ENCODE results near the gene LAMB1. TPM values are rescaled to one million over a fixed set of nuclear protein-coding genes. Genes with fewer than 3 reads are reported as not detected.
"Not testable (repeated sequence)": the region's sequence is repeated elsewhere in the genome, so short reads cannot be mapped to it uniquely, and the experiment has no call there.

The LAMB1 gene
- total RNA-seq, 1 donor: 483 TPM

DNA sequence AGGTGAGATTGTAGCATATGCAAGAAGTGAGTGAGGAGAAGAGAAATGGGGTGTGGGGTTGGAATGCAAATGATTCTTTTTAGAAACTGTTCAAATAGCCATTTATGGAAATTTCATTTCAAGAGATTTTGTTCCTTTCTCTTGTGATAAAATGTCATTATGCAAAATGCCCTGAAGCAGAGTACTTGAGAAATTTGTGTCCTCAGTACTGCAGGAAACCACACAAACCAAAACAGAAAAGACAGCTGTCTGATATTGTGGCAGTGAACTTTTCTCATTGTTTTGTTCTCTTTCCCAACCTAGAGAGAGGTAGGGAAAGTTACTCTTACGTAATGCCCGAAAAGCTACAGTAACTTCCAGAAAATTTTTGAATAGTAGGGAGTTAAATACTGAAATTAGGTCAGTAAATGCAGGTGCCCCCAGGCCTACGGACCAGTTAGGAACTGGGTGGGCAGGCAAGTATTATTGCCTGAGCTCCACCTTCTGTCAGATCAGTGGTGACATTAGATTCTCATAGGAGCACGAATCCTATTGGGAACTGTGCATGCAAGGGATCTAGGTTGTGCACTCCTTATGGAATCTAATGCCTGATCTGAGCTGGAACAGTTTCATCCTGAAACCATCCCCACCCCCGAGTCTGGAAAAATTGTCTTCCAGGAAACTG, 78.0 kb downstream of the LAMB1 start:
- peak; percentile 43 for DNase-seq (ENCODE audit: low read depth)
- TF ChIP-seq CTCF (IDR thresholded peaks at IDR 0.05; ENCODE audit: insufficient read depth, low read depth, low read length): no peak
- no peak overlapping the region for H3K4me3 ChIP-seq (ENCODE audit: low read depth, low read length)

GRCh38 chr7:107922886-107923285, 80.1 kb downstream of the LAMB1 start:
- no peak overlapping the region for H3K4me3 ChIP-seq (ENCODE audit: low read depth, low read length)
- peak; percentile 89 for DNase-seq (ENCODE audit: low read depth)
- no peak for TF ChIP-seq CTCF (IDR thresholded peaks at IDR 0.05; ENCODE audit: insufficient read depth, low read depth, low read length)

- H3K4me3 ChIP-seq (ENCODE audit: low read depth, low read length); DNase-seq (ENCODE audit: low read depth): not testable (repeated sequence)
Measured at GRCh38 chr7:107921826-107922225, 81.1 kb downstream of the LAMB1 start.

- no peak for TF ChIP-seq CTCF (IDR thresholded peaks at IDR 0.05; ENCODE audit: insufficient read depth, low read depth, low read length)
- H3K4me3 ChIP-seq (ENCODE audit: low read depth, low read length): no peak overlapping the region
- peak; percentile 65 for DNase-seq (ENCODE audit: low read depth)
Measured at GRCh38 chr7:107920048-107920772, 82.8 kb downstream of the LAMB1 start.

- H3K4me3 ChIP-seq (ENCODE audit: low read depth, low read length): no peak overlapping the region
- TF ChIP-seq CTCF (IDR thresholded peaks at IDR 0.05; ENCODE audit: insufficient read depth, low read depth, low read length): no peak
- DNase-seq (ENCODE audit: low read depth): no peak
Measured at GRCh38 chr7:107918948-107919347, 84.0 kb downstream of the LAMB1 start.

GRCh38 chr7:107917763-107918651, 85.0 kb downstream of the LAMB1 start:
- DNase-seq (ENCODE audit: low read depth): no peak
- TF ChIP-seq CTCF (IDR thresholded peaks at IDR 0.05; ENCODE audit: insufficient read depth, low read depth, low read length): no peak
- no peak overlapping the region for H3K4me3 ChIP-seq (ENCODE audit: low read depth, low read length)

DNA sequence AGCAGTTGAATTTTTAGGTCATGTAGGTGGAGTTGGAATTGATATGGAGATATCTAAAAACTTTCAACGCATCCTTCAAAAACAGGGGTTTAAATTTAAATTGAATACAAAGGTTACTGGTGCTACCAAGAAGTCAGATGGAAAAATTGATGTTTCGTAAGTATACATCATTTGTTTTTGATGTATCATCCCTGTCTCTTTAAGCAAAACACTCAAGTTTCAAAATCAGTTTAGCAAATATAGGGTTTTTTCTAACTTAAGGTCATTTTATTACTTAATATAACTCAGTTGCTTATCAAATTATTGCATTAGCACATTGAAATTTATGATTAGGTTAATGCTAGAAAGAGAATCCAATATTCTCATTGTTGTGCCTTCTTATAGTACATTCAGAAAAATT, 87.4 kb downstream of the LAMB1 start:
- no peak for TF ChIP-seq CTCF (IDR thresholded peaks at IDR 0.05; ENCODE audit: insufficient read depth, low read depth, low read length)
- DNase-seq (ENCODE audit: low read depth): no peak
- no peak overlapping the region for H3K4me3 ChIP-seq (ENCODE audit: low read depth, low read length)

Data from fibroblast of villous mesenchyme (primary cell).